ENCODE results near the gene NMRK2. TPM values are rescaled to one million over a fixed set of nuclear protein-coding genes. Genes with fewer than 3 reads are reported as not detected.

The NMRK2 gene
- total RNA-seq, 4 donors from 2014 or later: 0.67 TPM; not detected in 3

DNA sequence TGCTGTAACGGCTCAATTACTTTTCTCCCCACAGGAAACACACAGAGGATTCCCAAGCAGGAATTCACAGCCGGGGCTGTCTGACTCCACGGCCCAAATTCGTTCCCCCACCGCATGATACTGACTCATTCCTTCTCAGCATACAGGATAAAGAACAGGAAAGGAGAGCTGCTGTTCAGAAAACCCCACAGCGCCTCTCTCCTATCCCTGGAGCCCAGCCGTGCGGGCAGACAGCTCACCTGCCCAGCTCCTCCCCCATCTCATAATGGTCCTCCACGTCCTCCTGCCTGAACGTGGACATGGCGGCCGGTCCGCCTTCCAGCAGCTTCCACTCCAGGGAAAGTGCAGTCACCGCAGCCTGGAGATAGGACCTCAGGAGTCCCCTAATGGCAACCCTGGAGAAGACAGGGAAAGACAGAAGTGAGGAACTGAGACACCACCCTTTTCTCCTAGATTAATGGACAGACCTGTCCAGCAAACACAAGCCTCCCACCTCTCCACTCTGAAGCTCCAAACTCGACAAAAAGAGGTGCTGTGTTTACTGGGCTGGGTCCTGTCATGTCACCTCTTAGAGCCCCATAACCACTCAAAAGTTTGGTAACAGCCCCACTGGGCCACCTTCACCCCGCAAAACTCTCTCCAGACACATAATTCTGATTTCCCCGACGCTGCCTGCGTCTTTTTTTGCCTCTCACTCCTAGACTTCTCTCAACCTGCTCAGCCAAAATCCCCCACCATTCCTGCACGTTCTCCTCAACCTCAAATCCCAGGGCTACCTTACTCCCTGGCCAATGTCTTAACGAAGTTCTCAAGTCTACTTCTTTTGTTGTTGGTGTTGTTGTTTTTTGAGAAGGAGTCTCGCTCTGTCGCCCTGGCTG, 36.8 kb downstream of the NMRK2 start:
- intact Hi-C loops (cut with DNase I; ENCODE audit: low total_unique reads): no loop called here
- peak overlapping the region; percentile 94 to 99 for H3K27ac ChIP-seq
- peaks cover 12 to 39% of the 10 kb centered on the region in 2 donors for H3K4me1 ChIP-seq
- peak in 1 of 2 donors; percentile 61 for DNase-seq
- no peaks in the 10 kb centered on the region for H3K36me3 ChIP-seq
- H3K4me3 ChIP-seq: peak overlapping the region; percentile 69 to 95
- TF ChIP-seq POLR2A (IDR thresholded peaks at IDR 0.05) (peak in 1 of 2 donors; percentile 24), CTCF (IDR thresholded peaks at IDR 0.05) (peak in 1 of 4 experiments; percentile 1)
- no peaks in the 10 kb centered on the region for H3K27me3 ChIP-seq
- no peaks in the 10 kb centered on the region for H3K9me3 ChIP-seq

DNA sequence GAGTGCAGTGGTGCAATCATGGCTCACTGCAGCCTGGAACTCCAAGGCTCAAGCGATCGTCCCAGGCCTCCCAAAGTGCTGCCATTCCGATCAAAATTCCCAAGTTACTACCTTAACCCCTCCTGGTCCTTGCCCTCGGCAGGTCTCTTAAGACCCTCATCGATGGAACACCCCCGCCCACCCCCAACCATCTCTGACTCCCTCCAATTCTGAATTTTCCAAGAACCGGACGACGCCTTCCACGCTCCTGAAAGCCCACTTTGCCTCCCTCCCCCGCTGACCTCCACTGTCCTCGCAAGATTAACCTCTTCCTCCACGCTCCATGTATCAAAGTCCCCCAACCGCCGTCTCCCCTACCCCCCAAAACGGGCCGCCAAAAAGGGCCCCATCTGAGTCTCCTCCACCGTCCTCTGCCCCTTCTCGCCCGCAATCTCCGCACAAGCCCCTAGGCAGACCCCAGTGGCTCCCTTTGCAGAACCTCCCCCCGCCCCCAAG, 37.5 kb downstream of the NMRK2 start:
- Histone ChIP-seq H3K27ac (peak overlapping the region; percentile 94 to 99), H3K9me3 (no peaks in the 10 kb centered on the region), H3K4me1 (peaks cover 12 to 34% of the 10 kb centered on the region in 2 donors), H3K27me3 (no peaks in the 10 kb centered on the region), H3K36me3 (no peaks in the 10 kb centered on the region), H3K4me3 (peak overlapping the region; percentile 69 to 95)
- TF ChIP-seq POLR2A (IDR thresholded peaks at IDR 0.05): no peak
- no peak for TF ChIP-seq CTCF (IDR thresholded peaks at IDR 0.05)
- intact Hi-C loops (cut with DNase I; ENCODE audit: low total_unique reads): no loop called here
- peak in 1 of 2 donors; percentile 56 for DNase-seq

- Histone ChIP-seq H3K27me3 (no peaks in the 10 kb centered on the region), H3K4me3 (peak within 1 kb of the TSS; percentile 69 to 95), H3K36me3 (no peaks in the 10 kb centered on the region), H3K27ac (peak within 1 kb of the TSS; percentile 94 to 99), H3K4me1 (peaks cover 12 to 34% of the 10 kb centered on the region in 2 donors), H3K9me3 (no peaks in the 10 kb centered on the region)
- intact Hi-C loops (cut with DNase I; ENCODE audit: low total_unique reads): no loop called here
- peak; percentile 98 for DNase-seq
- TF ChIP-seq CTCF (IDR thresholded peaks at IDR 0.05) (peak in 2 of 4 experiments; percentile 22 to 35), POLR2A (IDR thresholded peaks at IDR 0.05) (peak; percentile 99 to 100)
These were observed 38.1 kb downstream of the NMRK2 start, which contains the start of gene DAPK3 for GRCh38 chr19:3970808-3971598. TSS of gene DAPK3 (minus strand) at chr19:3971099. CDS start at chr19:3969735, 1,364 bp downstream.

DNA sequence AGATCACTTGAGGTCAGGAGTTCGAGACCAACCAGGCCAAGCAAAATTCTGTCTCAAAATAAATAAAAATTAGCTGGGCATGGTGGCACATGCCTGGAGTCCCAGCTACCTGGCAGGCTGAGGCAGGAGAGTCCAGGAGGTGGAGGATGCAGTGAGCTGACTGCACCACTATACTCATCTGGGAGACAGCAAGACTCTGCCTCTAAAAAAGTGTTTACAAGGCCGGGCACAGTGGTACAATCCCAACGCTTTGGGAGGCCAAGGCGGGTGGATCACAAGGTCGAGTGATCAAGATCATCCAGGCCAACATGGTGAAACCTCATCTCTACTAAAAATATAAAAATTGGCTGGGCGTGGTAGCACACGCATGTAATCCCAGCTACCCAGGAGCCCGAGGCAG, 42.3 kb downstream of the NMRK2 start:
- Histone ChIP-seq H3K4me3 (no peak overlapping the region), H3K27ac (no peak overlapping the region), H3K36me3 (no peaks in the 10 kb centered on the region), H3K9me3 (no peaks in the 10 kb centered on the region), H3K4me1 (no peaks in the 10 kb centered on the region), H3K27me3 (no peaks in the 10 kb centered on the region)
- no peak for DNase-seq
- no peak for TF ChIP-seq CTCF (IDR thresholded peaks at IDR 0.05)
- TF ChIP-seq POLR2A (IDR thresholded peaks at IDR 0.05): no peak
- intact Hi-C loops (cut with DNase I; ENCODE audit: low total_unique reads): no loop called here

All from uterus (tissue), 4 donors.